Ishikawa (cell line): ENCODE data around the gene KRTAP5-5.

ENCODE experiments used
- CEBPB ChIP-seq: IDR thresholded peaks from 2 replicates; pipeline ENCODE4 v1.6.1; 2012
- CREB1 ChIP-seq: IDR thresholded peaks from 2 replicates; pipeline ENCODE4 v1.6.1; 2012; ENCODE audit warnings: low read depth
- EGR1 ChIP-seq: IDR thresholded peaks from 2 replicates; pipeline ENCODE4 v1.6.1; 2012
- EP300 ChIP-seq: IDR thresholded peaks from 2 replicates; pipeline ENCODE4 v1.6.1; 2012; ENCODE audit warnings: borderline replicate concordance
- FOXM1 ChIP-seq: IDR thresholded peaks from 2 replicates; pipeline ENCODE4 v1.6.1; 2012; ENCODE audit warnings: low read depth, borderline replicate concordance
- NFIC ChIP-seq: IDR thresholded peaks from 2 replicates; pipeline ENCODE4 v1.6.1; 2012
- RAD21 ChIP-seq: IDR thresholded peaks from 2 replicates; pipeline ENCODE4 v1.6.1; 2012; ENCODE audit warnings: low read depth
- TAF1 ChIP-seq: IDR thresholded peaks from 2 replicates; pipeline ENCODE4 v1.6.1; 2012; ENCODE audit warnings: low read depth, mild to moderate bottlenecking
- TCF12 ChIP-seq: IDR thresholded peaks from 2 replicates; pipeline ENCODE4 v1.6.1; 2012; ENCODE audit warnings: low read depth
- TEAD4 ChIP-seq: IDR thresholded peaks from 2 replicates; pipeline ENCODE4 v1.6.1; 2012
- YY1 ChIP-seq: IDR thresholded peaks from 2 replicates; pipeline ENCODE4 v1.6.1; 2012; ENCODE audit warnings: low read depth
- ZBTB7A ChIP-seq: IDR thresholded peaks from 2 replicates; pipeline ENCODE4 v1.6.1; 2012; ENCODE audit warnings: low read depth
- TF ChIP-seq, protein P1 (sequence below): IDR thresholded peaks from 2 replicates; pipeline ENCODE4 v1.6.1; 2012; ENCODE audit warnings: low read depth, mild to moderate bottlenecking
- TF ChIP-seq, protein P2 (sequence below): IDR thresholded peaks from 2 replicates; pipeline ENCODE4 v1.6.1; 2012
- TF ChIP-seq, protein P3 (sequence below): IDR thresholded peaks from 2 replicates; pipeline ENCODE4 v1.6.1; 2012

KRTAP5-5 gene

GRCh38 chr11:1668911-1669473, 39.4 kb downstream of the KRTAP5-5 start:
- TF ChIP-seq TEAD4: no peak
- TF ChIP-seq, protein P1, sequence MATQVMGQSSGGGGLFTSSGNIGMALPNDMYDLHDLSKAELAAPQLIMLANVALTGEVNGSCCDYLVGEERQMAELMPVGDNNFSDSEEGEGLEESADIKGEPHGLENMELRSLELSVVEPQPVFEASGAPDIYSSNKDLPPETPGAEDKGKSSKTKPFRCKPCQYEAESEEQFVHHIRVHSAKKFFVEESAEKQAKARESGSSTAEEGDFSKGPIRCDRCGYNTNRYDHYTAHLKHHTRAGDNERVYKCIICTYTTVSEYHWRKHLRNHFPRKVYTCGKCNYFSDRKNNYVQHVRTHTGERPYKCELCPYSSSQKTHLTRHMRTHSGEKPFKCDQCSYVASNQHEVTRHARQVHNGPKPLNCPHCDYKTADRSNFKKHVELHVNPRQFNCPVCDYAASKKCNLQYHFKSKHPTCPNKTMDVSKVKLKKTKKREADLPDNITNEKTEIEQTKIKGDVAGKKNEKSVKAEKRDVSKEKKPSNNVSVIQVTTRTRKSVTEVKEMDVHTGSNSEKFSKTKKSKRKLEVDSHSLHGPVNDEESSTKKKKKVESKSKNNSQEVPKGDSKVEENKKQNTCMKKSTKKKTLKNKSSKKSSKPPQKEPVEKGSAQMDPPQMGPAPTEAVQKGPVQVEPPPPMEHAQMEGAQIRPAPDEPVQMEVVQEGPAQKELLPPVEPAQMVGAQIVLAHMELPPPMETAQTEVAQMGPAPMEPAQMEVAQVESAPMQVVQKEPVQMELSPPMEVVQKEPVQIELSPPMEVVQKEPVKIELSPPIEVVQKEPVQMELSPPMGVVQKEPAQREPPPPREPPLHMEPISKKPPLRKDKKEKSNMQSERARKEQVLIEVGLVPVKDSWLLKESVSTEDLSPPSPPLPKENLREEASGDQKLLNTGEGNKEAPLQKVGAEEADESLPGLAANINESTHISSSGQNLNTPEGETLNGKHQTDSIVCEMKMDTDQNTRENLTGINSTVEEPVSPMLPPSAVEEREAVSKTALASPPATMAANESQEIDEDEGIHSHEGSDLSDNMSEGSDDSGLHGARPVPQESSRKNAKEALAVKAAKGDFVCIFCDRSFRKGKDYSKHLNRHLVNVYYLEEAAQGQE: no peak
- no peak for TF ChIP-seq NFIC
- no peak for TF ChIP-seq TAF1
- no peak for TF ChIP-seq FOXM1
- no peak for TF ChIP-seq YY1
- no peak for TF ChIP-seq TCF12
- TF ChIP-seq, protein P2, sequence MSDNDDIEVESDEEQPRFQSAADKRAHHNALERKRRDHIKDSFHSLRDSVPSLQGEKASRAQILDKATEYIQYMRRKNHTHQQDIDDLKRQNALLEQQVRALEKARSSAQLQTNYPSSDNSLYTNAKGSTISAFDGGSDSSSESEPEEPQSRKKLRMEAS: no peak
- no peak for TF ChIP-seq CREB1
- TF ChIP-seq RAD21: no peak
- TF ChIP-seq, protein P3, sequence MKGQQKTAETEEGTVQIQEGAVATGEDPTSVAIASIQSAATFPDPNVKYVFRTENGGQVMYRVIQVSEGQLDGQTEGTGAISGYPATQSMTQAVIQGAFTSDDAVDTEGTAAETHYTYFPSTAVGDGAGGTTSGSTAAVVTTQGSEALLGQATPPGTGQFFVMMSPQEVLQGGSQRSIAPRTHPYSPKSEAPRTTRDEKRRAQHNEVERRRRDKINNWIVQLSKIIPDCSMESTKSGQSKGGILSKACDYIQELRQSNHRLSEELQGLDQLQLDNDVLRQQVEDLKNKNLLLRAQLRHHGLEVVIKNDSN: no peak
- no peak for TF ChIP-seq ZBTB7A
- TF ChIP-seq CEBPB: no peak
- no peak for TF ChIP-seq EGR1
- no peak for TF ChIP-seq EP300

GRCh38 chr11:1669546-1670218, 40.1 kb downstream of the KRTAP5-5 start:
- TF ChIP-seq, protein P3: no peak
- TF ChIP-seq CREB1 (no peak), FOXM1 (no peak), RAD21 (no peak), TCF12 (no peak), NFIC (no peak), TEAD4 (no peak), ZBTB7A (no peak), EP300 (no peak), YY1 (no peak), EGR1 (no peak), CEBPB (no peak), TAF1 (no peak)
- TF ChIP-seq, protein P2: no peak
- TF ChIP-seq, protein P1: no peak

- TF ChIP-seq TCF12 (no peak), EP300 (no peak), RAD21 (no peak), YY1 (no peak), CEBPB (no peak), ZBTB7A (no peak), TAF1 (no peak), EGR1 (no peak), FOXM1 (no peak), NFIC (no peak), CREB1 (no peak), TEAD4 (no peak)
- TF ChIP-seq, protein P2: no peak
- TF ChIP-seq, protein P1: no peak
- TF ChIP-seq, protein P3: no peak
Observed at GRCh38 chr11:1670905-1671371, 41.4 kb downstream of the KRTAP5-5 start.
